SW 1271 (cell line): ENCODE measurements around the gene ROBO2.
"Not testable (repeated sequence)": the region's sequence is repeated elsewhere in the genome, so short reads cannot be mapped to it uniquely, and the experiment has no call there.

Source experiments
- DNase-seq, 2 experiments: peaks; one replicate each; lab custom pipeline; 2025; lab: John Stamatoyannopoulos, UW

ROBO2 gene

DNA sequence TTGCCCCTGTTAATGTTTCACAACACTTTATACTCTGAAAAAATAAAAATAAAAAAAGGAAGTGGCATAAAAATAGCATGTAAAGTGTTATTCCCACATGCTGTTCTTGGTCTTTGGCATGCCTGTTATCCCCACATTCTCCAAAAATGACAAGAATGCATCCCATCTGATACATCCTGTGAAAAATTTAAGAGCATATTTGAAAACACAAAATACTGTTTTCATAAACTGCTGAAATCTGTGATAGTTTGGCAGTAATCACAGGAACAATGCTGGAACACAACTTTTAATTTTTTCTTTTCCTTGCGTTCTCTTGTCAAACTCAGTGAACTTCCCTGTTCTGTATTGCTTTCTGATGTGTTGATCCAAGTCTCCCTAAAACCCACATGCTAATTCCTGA is 288.8 kb downstream of the ROBO2 start:
- DNase-seq, result no peak

DNA sequence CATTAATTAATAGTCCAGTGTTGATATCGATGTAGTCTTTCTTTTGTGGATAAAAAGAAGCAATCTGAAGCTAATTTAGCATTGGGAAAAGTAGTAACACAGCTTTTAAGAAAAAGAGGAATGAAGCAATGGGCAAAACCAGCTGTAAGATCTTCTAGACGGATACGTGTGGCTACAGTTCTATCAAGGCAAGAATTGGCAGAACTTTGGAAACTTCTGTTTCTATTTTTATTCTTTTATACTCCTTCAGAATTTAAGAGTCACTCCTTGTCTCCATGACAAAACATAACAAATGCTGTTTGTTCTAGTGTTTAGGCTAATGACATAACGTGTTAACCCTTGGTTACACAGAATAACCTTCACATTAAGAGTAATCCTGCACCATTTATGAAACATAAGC is 289.2 kb downstream of the ROBO2 start:
- DNase-seq, result no peak

DNA sequence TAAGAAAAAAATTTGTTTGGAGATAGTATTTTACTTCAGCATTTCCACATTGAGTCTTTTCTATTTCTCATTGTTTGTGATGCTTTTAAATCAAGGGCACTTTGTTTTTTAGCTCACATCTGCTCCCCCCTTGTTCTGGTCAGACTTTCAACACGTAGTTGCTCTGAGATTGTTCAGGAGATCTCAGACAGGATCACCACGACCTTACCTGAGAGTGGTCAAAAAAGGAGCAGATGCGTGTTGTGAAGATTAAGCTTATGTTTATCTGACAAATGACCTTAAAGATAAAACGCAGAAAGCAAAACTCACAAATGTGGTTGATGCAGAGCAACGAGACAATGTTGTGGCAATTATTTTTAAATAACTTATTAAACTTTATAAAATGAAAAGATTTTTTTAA is 298.3 kb downstream of the ROBO2 start:
- no peak for DNase-seq

DNA sequence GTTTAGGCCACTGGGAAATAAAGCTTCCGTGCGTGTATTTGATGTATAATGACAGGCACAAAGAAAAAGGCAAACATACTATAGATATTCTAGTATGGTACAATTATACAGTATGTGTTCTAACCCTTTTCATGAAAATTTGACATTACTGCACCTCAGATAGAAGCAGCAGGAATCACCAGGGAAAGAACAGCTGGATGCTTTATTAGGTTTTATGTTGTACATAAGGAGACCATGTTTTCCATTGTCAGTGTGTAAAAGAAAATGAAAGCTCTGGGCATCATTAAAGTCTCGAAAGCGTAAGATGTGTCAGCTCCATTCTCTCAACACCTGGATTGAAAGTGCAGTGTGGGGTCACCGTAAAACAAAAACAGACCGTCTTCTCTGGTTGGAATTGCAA is 302.1 kb downstream of the ROBO2 start:
- no peak for DNase-seq

GRCh38 chr3:77342688-77343087 is 302.8 kb downstream of the ROBO2 start:
- no peak for DNase-seq

DNA sequence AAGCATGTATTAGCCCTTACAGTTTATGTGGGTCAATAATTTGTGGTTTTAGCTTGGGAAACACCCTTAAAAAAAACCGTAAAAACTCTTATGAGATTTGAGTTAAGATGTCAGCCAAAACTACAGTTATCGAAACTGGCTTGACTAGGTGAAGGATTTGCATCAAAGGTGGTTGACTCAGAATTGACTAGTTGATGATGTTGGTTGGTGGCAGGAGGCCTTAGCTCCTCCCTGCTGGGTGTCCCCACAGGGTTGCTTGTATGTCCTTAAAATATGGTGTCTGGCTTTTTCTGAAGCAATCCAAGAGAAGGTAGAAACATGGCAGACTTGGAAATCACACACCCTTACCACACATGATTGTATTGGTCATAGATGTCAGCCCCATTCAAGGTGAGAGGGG is 305.1 kb downstream of the ROBO2 start:
- no peak for DNase-seq

- no peak for DNase-seq
Measured at GRCh38 chr3:77348244-77348855, 308.5 kb downstream of the ROBO2 start.

DNA sequence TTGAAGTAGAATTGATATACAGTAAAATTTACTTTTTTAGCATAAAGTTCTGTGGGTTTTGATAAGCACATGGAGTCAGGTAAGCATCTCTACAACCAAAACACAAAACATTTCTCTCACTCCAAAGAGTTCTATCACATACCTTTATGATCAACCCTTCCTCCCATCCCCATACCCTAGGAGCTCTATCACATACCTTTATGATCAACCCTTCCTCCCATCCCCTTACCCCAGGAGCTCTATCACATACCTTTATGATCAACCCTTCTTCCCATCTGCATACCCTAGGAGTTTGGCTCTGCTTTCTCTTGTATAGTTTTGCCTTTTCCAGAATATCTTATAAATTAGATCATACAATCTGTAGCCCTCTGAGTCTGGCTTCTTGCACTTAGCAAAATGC is 315.1 kb downstream of the ROBO2 start:
- DNase-seq, result no peak

- no peak for DNase-seq
Measured at GRCh38 chr3:77362936-77363335, 323.0 kb downstream of the ROBO2 start.

DNA sequence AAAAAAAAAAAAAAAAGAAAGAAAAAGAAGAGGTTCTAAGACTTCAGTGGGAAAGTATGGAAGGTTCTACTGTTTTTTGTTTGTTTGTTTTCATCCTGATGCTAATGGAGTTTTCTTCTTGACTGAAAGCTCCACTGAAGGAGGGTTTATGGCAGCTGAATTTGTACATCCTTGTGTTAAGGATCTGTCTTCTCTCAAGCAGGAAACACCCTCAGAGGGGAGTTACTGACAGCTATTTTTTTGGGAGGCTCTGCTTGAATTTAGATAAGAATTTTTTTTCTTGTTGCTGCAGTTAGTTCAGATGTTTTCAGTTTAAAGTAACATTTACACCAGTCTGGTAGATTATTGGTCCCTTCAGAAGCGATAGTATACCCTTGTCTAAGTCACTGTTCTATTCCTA is 325.3 kb downstream of the ROBO2 start:
- DNase-seq, result no peak

GRCh38 chr3:77370413-77370812 is 330.5 kb downstream of the ROBO2 start:
- no peak for DNase-seq

- DNase-seq, result no peak
Measured at GRCh38 chr3:77372018-77372417, 332.1 kb downstream of the ROBO2 start.

- DNase-seq, result no peak
Measured at GRCh38 chr3:77372634-77373346, 332.9 kb downstream of the ROBO2 start.

DNA sequence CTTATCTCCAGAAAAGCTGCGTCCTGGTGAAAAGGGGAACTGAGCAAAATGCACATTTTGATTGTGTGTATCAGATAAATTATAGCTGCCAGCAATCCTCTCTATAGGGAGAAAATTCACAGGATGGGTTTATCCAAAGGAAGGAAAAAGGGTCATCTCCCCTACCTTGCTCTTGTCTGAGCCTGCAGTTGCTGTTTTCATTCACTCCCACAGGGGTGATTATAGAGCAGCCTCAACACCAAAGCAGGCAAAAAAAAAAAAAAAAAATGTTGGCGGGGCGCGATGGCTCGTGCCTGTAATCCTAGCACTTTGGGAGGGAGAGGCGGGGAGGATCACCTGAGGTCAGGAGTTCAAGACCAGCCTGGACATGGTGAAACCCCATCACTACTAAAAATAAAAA is 333.7 kb downstream of the ROBO2 start:
- DNase-seq, result no peak

GRCh38 chr3:77376511-77376910 is 336.6 kb downstream of the ROBO2 start:
- DNase-seq, result no peak

DNA sequence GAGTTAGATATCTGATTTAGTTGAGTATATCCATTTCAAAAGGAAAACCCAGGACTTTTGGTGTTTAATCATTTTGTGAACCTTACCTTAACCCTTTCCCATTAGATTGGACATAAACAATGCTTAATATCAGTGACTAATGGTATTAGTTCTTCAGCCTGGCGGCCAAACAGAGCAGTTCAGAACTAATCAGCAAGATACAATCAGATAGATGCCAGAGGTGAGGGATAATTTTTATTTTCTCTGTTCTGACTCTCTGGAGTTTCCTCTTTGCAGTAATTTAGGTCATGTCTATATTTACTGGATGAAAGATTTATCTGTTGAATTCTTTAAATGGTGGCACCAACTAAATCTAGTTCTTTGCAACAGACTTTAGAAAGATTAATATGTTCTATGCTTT is 337.8 kb downstream of the ROBO2 start:
- DNase-seq, result no peak

- DNase-seq, result no peak
Measured at GRCh38 chr3:77380136-77380535, 340.2 kb downstream of the ROBO2 start.

DNA sequence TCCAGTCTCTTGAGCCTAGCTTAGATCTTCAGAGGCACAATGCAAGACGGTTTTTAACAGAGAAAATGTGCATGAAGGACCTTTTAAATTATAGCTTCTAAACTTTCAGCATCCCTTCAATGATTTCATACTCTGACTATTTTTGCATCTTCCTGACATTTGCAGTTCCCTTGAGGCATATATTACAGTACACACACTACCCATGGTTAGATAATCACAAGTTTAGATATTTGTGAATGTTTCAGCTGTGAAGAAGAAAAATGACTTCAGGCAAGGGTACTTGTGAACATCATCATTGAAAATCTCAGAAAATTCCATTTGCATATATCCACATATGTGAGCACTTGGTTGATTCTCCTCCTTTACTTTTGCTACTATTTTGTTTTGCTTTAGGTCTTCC is 341.5 kb downstream of the ROBO2 start:
- no peak for DNase-seq

GRCh38 chr3:77392181-77392580 is 352.3 kb downstream of the ROBO2 start:
- DNase-seq, result no peak

DNA sequence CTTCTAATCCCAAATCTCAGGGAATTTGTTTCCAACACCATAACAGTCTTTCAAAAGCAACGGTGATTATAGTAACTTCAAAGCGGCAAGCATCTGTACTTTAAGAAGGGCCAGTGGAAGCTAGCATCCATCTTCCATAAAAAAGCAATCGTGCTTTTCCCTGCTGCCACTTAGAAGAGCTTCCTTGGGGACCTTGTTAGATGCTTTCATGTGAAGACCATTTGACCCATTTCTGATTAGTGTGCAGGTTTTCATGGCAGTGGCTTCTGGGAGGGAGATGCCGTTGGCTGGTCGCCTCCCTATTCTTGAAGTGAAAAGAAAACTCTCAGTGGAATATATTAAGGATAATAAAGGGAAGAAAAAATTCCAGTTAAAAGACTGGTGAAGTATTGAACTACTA is 354.1 kb downstream of the ROBO2 start:
- no peak for DNase-seq

GRCh38 chr3:77404871-77405270 is 365.0 kb downstream of the ROBO2 start:
- DNase-seq, result no peak

DNA sequence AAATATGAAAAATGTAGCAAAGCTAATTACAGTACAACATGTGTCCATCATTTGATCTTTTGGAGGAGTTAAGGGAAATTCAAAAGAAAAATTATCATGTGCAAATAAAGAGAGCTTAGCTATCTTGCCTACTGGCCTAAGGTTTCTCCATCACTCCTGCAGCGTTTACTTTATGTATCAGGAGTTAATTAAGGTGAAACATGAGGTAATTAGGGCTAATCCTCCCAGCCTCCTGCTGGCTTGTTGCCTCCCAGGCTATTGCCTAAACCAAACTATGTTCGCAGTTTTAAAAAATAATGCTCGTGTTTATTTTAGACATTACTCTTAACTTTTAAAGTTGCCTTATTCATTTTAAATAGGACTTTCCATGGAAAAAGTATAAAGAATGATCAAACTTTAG is 367.5 kb downstream of the ROBO2 start:
- DNase-seq, result no peak

DNA sequence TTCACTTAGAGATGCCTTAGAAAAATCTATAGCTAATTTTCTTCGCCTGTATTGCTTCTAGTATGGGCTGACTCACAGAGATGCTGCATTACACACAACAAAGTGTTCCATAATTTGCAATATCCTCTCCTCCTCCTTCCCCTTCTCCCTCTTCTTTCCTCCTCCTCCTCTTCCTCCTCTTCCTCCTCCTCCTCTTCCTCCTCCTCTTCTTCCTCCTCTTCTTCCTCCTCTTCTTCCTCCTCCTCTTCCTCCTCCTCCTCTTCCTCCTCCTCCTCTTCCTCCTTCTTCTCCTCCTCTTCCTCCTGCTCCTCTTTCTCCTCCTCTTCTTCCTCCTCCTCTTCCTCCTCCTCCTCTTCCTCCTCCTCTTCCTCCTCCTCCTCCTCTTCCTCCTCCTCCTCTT is 370.4 kb downstream of the ROBO2 start:
- DNase-seq, result not testable (repeated sequence)

DNA sequence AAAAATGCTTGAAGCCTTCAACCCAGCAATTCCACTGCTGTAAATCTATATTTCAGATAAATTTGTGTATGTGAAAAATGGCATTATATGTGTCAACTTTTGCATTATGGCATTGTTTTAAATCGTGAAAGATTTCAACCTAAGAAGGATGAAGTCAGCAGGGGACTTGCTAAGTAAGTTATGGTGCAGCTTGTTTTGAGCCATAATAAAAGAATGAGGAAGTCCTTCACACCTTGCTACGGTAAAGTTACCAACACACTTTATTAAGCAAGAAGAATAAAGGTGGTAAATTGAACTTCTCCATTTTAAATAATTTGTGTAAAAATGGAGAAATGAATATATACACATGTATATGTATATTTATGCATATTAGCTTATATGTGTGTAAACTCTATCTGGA is 371.4 kb downstream of the ROBO2 start:
- no peak for DNase-seq
